ENCODE measurements around the gene UNC45A. TPM values are rescaled to one million over a fixed set of nuclear protein-coding genes. Genes with fewer than 3 reads are reported as not detected.
"Not testable (repeated sequence)": the region's sequence is repeated elsewhere in the genome, so short reads cannot be mapped to it uniquely, and the experiment has no call there.

Gene UNC45A
- total and polyA plus RNA-seq, 2 experiments from 2014 or later, result 55.2 to 55.3 TPM

DNA sequence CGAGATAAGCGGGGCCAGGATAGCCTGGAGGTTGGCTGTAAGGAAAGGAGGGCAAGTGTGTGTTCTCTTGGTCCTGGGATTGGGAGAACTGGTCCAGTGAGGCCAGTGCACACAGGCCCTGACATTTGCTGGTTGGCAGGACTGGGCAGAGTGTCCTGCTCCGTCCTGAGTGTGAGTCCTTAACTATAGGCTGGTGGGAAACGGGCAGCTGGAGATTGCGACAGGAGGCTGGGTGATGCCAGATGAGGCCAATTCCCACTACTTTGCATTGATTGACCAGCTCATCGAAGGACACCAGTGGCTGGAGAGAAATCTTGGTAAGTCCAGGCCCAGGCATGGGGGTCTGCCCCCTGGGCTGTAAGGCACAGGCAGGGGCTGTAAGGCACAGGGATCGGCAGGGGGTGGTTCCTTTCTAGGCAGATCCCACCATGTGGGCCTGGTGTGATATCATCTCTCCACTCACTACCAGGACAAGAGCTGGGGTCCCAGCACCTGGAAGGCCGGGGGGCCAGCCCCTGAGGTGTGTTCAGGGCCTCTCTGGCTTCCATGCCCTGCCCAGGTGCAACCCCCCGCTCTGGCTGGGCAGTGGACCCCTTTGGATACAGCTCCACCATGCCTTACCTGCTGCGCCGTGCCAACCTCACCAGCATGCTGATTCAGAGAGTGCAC, 28.8 kb upstream of the UNC45A start:
- TF ChIP-seq, protein P1, sequence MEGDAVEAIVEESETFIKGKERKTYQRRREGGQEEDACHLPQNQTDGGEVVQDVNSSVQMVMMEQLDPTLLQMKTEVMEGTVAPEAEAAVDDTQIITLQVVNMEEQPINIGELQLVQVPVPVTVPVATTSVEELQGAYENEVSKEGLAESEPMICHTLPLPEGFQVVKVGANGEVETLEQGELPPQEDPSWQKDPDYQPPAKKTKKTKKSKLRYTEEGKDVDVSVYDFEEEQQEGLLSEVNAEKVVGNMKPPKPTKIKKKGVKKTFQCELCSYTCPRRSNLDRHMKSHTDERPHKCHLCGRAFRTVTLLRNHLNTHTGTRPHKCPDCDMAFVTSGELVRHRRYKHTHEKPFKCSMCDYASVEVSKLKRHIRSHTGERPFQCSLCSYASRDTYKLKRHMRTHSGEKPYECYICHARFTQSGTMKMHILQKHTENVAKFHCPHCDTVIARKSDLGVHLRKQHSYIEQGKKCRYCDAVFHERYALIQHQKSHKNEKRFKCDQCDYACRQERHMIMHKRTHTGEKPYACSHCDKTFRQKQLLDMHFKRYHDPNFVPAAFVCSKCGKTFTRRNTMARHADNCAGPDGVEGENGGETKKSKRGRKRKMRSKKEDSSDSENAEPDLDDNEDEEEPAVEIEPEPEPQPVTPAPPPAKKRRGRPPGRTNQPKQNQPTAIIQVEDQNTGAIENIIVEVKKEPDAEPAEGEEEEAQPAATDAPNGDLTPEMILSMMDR (IDR thresholded peaks at IDR 0.05; ENCODE audit: poor library complexity), result no peak
- TF ChIP-seq EZH2phosphoT487 (IDR thresholded peaks at IDR 0.05; ENCODE audit: low read depth, severe bottlenecking, unreplicated experiment), result no peak
- no peak for TF ChIP-seq EZH2 (IDR thresholded peaks at IDR 0.05; ENCODE audit: borderline replicate concordance)
- DNase-seq (ENCODE audit: low spot score), result no peak
- H3K9me2 ChIP-seq (replicated peaks; ENCODE audit: insufficient read depth), result no peaks in the 10 kb centered on the region
- 98% methylated on average over 11 of the region's 11 CpGs for WGBS (ENCODE audit: low lambda C conversion rate, missing lambda C conversion rate)
- H3K27me3 ChIP-seq, result no peaks in the 10 kb centered on the region
- no peak overlapping the region for H3K4me3 ChIP-seq
- H3K36me3 ChIP-seq (replicated peaks; ENCODE audit: insufficient read depth, low read depth), result no peaks in the 10 kb centered on the region
- no peaks in the 10 kb centered on the region for H3K9me3 ChIP-seq (ENCODE audit: low read depth)
- H3K4me1 ChIP-seq (ENCODE audit: insufficient read depth), result peaks cover 13% of the 10 kb centered on the region
- H2AFZ ChIP-seq, result no peak overlapping the region
- peaks cover 3% of the 10 kb centered on the region for H3K79me2 ChIP-seq
- H3K27ac ChIP-seq, result no peak overlapping the region
- no peaks in the 10 kb centered on the region for H4K20me1 ChIP-seq (ENCODE audit: insufficient read depth, poor library complexity, severe bottlenecking)
- H3K4me2 ChIP-seq, result no peak overlapping the region

DNA sequence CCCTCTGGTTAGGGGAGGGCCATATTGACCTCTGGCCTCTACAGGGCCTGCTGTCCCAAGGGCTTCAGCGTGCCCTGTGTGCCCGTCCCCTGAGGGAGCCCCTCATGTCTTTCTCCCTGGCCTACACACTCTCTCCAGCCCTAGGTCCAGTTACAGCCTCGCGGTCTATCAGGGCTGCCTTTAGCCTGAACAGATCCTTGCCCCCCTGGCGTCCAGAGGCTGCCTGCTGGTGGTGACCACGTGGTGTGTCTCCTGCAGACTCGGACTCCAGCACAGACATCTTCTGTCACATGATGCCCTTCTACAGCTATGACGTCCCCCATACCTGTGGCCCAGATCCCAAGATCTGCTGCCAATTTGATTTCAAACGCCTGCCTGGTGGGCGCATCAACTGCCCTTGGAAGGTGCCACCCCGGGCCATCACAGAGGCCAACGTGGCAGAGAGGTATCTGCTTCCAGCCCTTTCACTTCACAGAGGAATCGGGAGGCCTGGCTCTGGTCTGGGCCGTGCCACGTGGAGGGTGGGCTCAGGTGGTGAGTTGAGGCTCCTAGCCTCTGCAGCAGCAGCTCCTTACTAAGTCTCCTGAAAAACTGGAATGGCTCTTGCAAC, 27.9 kb upstream of the UNC45A start:
- Histone ChIP-seq H4K20me1 (ENCODE audit: insufficient read depth, poor library complexity, severe bottlenecking) (no peaks in the 10 kb centered on the region), H3K36me3 (replicated peaks; ENCODE audit: insufficient read depth, low read depth) (no peaks in the 10 kb centered on the region), H3K4me1 (ENCODE audit: insufficient read depth) (peaks cover 7% of the 10 kb centered on the region), H3K27me3 (no peaks in the 10 kb centered on the region), H3K9me3 (ENCODE audit: low read depth) (no peaks in the 10 kb centered on the region), H3K9me2 (replicated peaks; ENCODE audit: insufficient read depth) (no peaks in the 10 kb centered on the region), H3K79me2 (peaks cover 3% of the 10 kb centered on the region), H3K4me2 (no peak overlapping the region), H2AFZ (no peak overlapping the region), H3K4me3 (no peak overlapping the region), H3K27ac (no peak overlapping the region)
- no peak for DNase-seq (ENCODE audit: low spot score)
- 88% methylated on average over 15 of the region's 15 CpGs for WGBS (ENCODE audit: low lambda C conversion rate, missing lambda C conversion rate)
- TF ChIP-seq, protein P1 (IDR thresholded peaks at IDR 0.05; ENCODE audit: poor library complexity), result no peak
- TF ChIP-seq EZH2phosphoT487 (IDR thresholded peaks at IDR 0.05; ENCODE audit: low read depth, severe bottlenecking, unreplicated experiment) (no peak), EZH2 (IDR thresholded peaks at IDR 0.05; ENCODE audit: borderline replicate concordance) (no peak)

GRCh38 chr15:90907838-90908507, 27.1 kb upstream of the UNC45A start:
- H3K9me3 ChIP-seq (ENCODE audit: low read depth), result no peaks in the 10 kb centered on the region
- no peaks in the 10 kb centered on the region for H3K9me2 ChIP-seq (replicated peaks; ENCODE audit: insufficient read depth)
- DNase-seq (ENCODE audit: low spot score), result no peak
- H3K79me2 ChIP-seq, result peaks cover 3% of the 10 kb centered on the region
- H3K27me3 ChIP-seq, result no peaks in the 10 kb centered on the region
- H4K20me1 ChIP-seq (ENCODE audit: insufficient read depth, poor library complexity, severe bottlenecking), result no peaks in the 10 kb centered on the region
- no peaks in the 10 kb centered on the region for H3K36me3 ChIP-seq (replicated peaks; ENCODE audit: insufficient read depth, low read depth)
- no peak overlapping the region for H3K4me2 ChIP-seq
- H3K4me1 ChIP-seq (ENCODE audit: insufficient read depth), result peaks cover 7% of the 10 kb centered on the region
- H3K4me3 ChIP-seq, result no peak overlapping the region
- TF ChIP-seq, protein P1 (IDR thresholded peaks at IDR 0.05; ENCODE audit: poor library complexity), result no peak
- TF ChIP-seq EZH2phosphoT487 (IDR thresholded peaks at IDR 0.05; ENCODE audit: low read depth, severe bottlenecking, unreplicated experiment) (no peak), EZH2 (IDR thresholded peaks at IDR 0.05; ENCODE audit: borderline replicate concordance) (no peak)
- H2AFZ ChIP-seq, result no peak overlapping the region
- no peak overlapping the region for H3K27ac ChIP-seq
- WGBS (ENCODE audit: low lambda C conversion rate, missing lambda C conversion rate), result 81% methylated on average over 9 of the region's 9 CpGs

DNA sequence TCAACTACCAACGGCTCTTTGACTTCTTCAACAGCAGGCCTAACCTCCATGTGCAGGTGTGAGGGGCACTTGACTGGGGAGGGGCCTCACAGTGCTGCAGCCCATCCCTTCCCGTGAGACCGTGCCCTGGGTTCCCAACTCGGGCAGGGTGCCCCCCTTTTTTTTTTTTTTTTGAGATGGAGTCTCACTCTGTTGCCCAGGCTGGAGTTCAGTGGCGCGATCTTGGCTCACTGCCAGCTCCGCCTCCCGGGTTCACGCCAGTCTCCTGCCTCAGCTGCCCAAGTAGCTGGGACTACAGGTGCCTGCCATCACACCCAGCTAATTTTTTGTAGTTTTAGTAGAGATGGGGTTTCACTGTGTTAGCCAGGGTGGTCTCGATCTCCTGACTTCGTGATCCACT, 25.6 kb upstream of the UNC45A start:
- not testable (repeated sequence) for H3K9me2 ChIP-seq (replicated peaks; ENCODE audit: insufficient read depth); DNase-seq (ENCODE audit: low spot score); H3K4me2 ChIP-seq; H2AFZ ChIP-seq; H3K27me3 ChIP-seq; H3K36me3 ChIP-seq (replicated peaks; ENCODE audit: insufficient read depth, low read depth); H3K79me2 ChIP-seq; H3K27ac ChIP-seq; H4K20me1 ChIP-seq (ENCODE audit: insufficient read depth, poor library complexity, severe bottlenecking); H3K4me1 ChIP-seq (ENCODE audit: insufficient read depth); H3K4me3 ChIP-seq; H3K9me3 ChIP-seq (ENCODE audit: low read depth)
- WGBS (ENCODE audit: low lambda C conversion rate, missing lambda C conversion rate), result 96% methylated on average over 11 of the region's 11 CpGs
